HepG2 (cell line): Measurements from ENCODE around the gene UNC13D. TPM values are rescaled to one million over a fixed set of nuclear protein-coding genes. Genes with fewer than 3 reads are reported as not detected.
A peak's percentile ranks its signal among the peaks of the same experiment; 100 is the strongest.

Source experiments
- AHDC1 ChIP-seq: sonication (generic); formaldehyde crosslinking; IDR thresholded peaks from 2 replicates; pipeline ENCODE4 v1.5.1; 2020; ENCODE audit warnings: mild to moderate bottlenecking, missing genetic modification reagents, borderline replicate concordance
- ARID2 ChIP-seq: sonication (generic); formaldehyde crosslinking; IDR thresholded peaks from 2 replicates; pipeline ENCODE4 v1.8.1; 2022; ENCODE audit warnings: mild to moderate bottlenecking, missing genetic modification reagents, borderline replicate concordance
- BRCA1 ChIP-seq: sonication (generic); formaldehyde crosslinking; IDR thresholded peaks from 2 replicates; pipeline ENCODE4 v1.4.0; 2020; ENCODE audit warnings: missing genetic modification reagents
- FOSL1 ChIP-seq: sonication (generic); formaldehyde crosslinking; IDR thresholded peaks from 2 replicates; pipeline ENCODE4 v1.9.0; 2021; ENCODE audit warnings: missing genetic modification reagents, borderline replicate concordance
- MED1 ChIP-seq: sonication (generic); formaldehyde crosslinking; IDR thresholded peaks from 2 replicates; pipeline ENCODE4 v1.4.0; 2020; ENCODE audit warnings: missing genetic modification reagents
- NCOR1 ChIP-seq: fragments of 200-600 bp; sonication (generic); IDR thresholded peaks from 2 replicates; pipeline ENCODE4 v1.7.0; 2017; ENCODE audit warnings: antibody characterized with exemption, low read length, borderline replicate concordance
- PAWR ChIP-seq: sonication (generic); formaldehyde crosslinking; IDR thresholded peaks from 2 replicates; pipeline ENCODE4 v1.4.0; 2020; ENCODE audit warnings: missing genetic modification reagents, mild to moderate bottlenecking, borderline replicate concordance
- ZBTB3 ChIP-seq: sonication (generic); formaldehyde crosslinking; IDR thresholded peaks from 2 replicates; pipeline ENCODE4 v1.4.0; 2020; ENCODE audit warnings: low read depth, mild to moderate bottlenecking, moderate library complexity, missing genetic modification reagents, borderline replicate concordance
- ZBTB4 ChIP-seq: sonication (generic); formaldehyde crosslinking; IDR thresholded peaks from 2 replicates; pipeline ENCODE4 v1.4.0; 2020; ENCODE audit warnings: missing genetic modification reagents, mild to moderate bottlenecking, borderline replicate concordance
- ZC3H13 ChIP-seq: sonication (generic); formaldehyde crosslinking; IDR thresholded peaks from 2 replicates; pipeline ENCODE4 v1.8.1; 2023; ENCODE audit warnings: mild to moderate bottlenecking, missing genetic modification reagents, moderate library complexity
- ZFP36L2 ChIP-seq: sonication (generic); formaldehyde crosslinking; IDR thresholded peaks from 2 replicates; pipeline ENCODE4 v1.4.0; 2020; ENCODE audit warnings: missing genetic modification reagents
- ZNF597 ChIP-seq: sonication (generic); formaldehyde crosslinking; IDR thresholded peaks from 2 replicates; pipeline ENCODE4 v1.5.0; 2020; ENCODE audit warnings: missing genetic modification reagents
- ZNF7 ChIP-seq: IDR thresholded peaks from 2 replicates; pipeline ENCODE4 v1.6.1; 2016; ENCODE audit warnings: missing biosample characterization, missing genetic modification reagents
- ZNF776 ChIP-seq: sonication (generic); formaldehyde crosslinking; IDR thresholded peaks from 2 replicates; pipeline ENCODE4 v1.4.0; 2020; ENCODE audit warnings: mild to moderate bottlenecking, missing genetic modification reagents
- ZUFSP ChIP-seq: sonication (generic); formaldehyde crosslinking; IDR thresholded peaks from 2 replicates; pipeline ENCODE4 v1.9.0; 2021; ENCODE audit warnings: missing genetic modification reagents, mild to moderate bottlenecking, borderline replicate concordance
- ZZZ3 ChIP-seq: sonication (generic); formaldehyde crosslinking; IDR thresholded peaks from 2 replicates; pipeline ENCODE4 v1.4.0; 2020; ENCODE audit warnings: missing genetic modification reagents, mild to moderate bottlenecking, borderline replicate concordance
- polyA plus RNA-seq, 8 experiments: library from polyadenylated mRNA; depleted of rRNA in 3 of 8; stranded (reverse) in 7 of 8; unstranded in 1 of 8; fragments of >200 nt; fragmentation: Illumina TruSeq in 4 of 8; extraction: Trizol in 4 of 8; gene quantifications; 2 replicates each; pipeline versions ENCODE4 v1.2.1 to v1.2.3, GENCODE V29; 2011 to 2016; ENCODE audit warnings: low read depth in 4 of 8, missing spikeins in 1 of 8, mixed read lengths in 1 of 8; ENCODE audit not compliant: insufficient read depth in 1 of 8
- total RNA-seq, 5 experiments: library from RNA; depleted of rRNA; stranded (reverse); fragments of >200 nt; fragmentation: Illumina TruSeq; extraction: Trizol; gene quantifications; 2 replicates each; pipeline ENCODE4 v1.2.3, GENCODE V29; 2016; ENCODE audit warnings: low read depth in 1 of 5

UNC13D gene
- total and polyA plus RNA-seq, 2 of the 13 experiments (the other 11 are each of a cell fraction or from before 2014, with no cell fraction given): 29.7 to 42.7 TPM

- TF ChIP-seq ZFP36L2 (no peak), ZNF776 (CRISPR knock-in tag) (no peak), ZC3H13 (CRISPR knock-in tag) (no peak; the same call in 1 of the 2 replicates), ARID2 (no peak), PAWR (CRISPR knock-in tag) (no peak), ZZZ3 (no peak), ZNF7 (CRISPR knock-in tag) (no peak), BRCA1 (no peak), FOSL1 (CRISPR knock-in tag) (no peak), AHDC1 (CRISPR knock-in tag) (0 out of 2 replicates have a peak, but pooled peaks have one; percentile 22), ZBTB3 (CRISPR knock-in tag) (no peak), MED1 (peak; percentile 49; the same call in 1 of the 2 replicates), ZBTB4 (peak; percentile 85), ZUFSP (CRISPR knock-in tag) (no peak), NCOR1 (no peak), ZNF597 (CRISPR knock-in tag) (no peak)
Observed at GRCh38 chr17:75843577-75844529, at the start of gene UNC13D (continued).
